Panc1 (cell line): ENCODE results near the gene TNFRSF14. TPM values are rescaled to one million over a fixed set of nuclear protein-coding genes. Genes with fewer than 3 reads are reported as not detected.
"Not testable (repeated sequence)": the region's sequence is repeated elsewhere in the genome, so short reads cannot be mapped to it uniquely, and the experiment has no call there.

Experiments
- ATAC-seq: fragments of 200-7000 bp; cut with Tn5 transposase; 2 replicates; pipeline ENCODE4 v1.9.1; 2020; ENCODE audit warnings: mild to moderate bottlenecking, moderate library complexity
- BruUV-seq: library from RNA; stranded (reverse); fragments of 400-500 nt; replicated peaks from 2 replicates; lab custom pipeline; 2021; lab: Mats Ljungman, UMichigan
- CTCF ChIA-PET: fragments of 300-600 bp; sonication (Branson Sonifier 250); formaldehyde crosslinking; loops from one replicate; lab custom pipeline; 2022; ENCODE audit warnings: antibody characterized with exemption; lab: Charles Lee
- POLR2A ChIA-PET: fragments of 300-600 bp; sonication (Branson Sonifier 250); formaldehyde crosslinking; loops from one replicate; lab custom pipeline; 2022; ENCODE audit warnings: antibody characterized with exemption; lab: Charles Lee
- DNase-seq: peaks from one replicate; pipeline ENCODE4 v3.0.0-alpha.2; 2010; ENCODE audit warnings: low read depth, low spot score
- H3K27ac ChIP-seq: 2 replicates; pipeline ENCODE4 v1.5.1; 2011; ENCODE audit warnings: mild to moderate bottlenecking, low read length, inconsistent platforms
- H3K27me3 ChIP-seq: fragments of 200-500 bp; sonication (Bioruptor generic); 2 replicates; pipeline ENCODE4 v1.6.0; 2014; ENCODE audit warnings: low read length, inconsistent platforms; ENCODE audit not compliant: control insufficient read depth, insufficient read depth
- H3K36me3 ChIP-seq: fragments of 200-500 bp; sonication (Bioruptor generic); 2 replicates; pipeline ENCODE4 v1.5.1; 2014; ENCODE audit warnings: inconsistent platforms, mild to moderate bottlenecking, low read length, moderate library complexity; ENCODE audit not compliant: control insufficient read depth, insufficient read depth
- H3K4me1 ChIP-seq: 2 replicates; pipeline ENCODE4 v1.5.1; 2011; ENCODE audit warnings: inconsistent platforms, mild to moderate bottlenecking, low read length, moderate library complexity; ENCODE audit not compliant: control insufficient read depth, insufficient read depth
- H3K4me3 ChIP-seq, 2 experiments: 2 replicates each; pipeline ENCODE4 v1.5.1; 2011 to 2012; ENCODE audit warnings: low read depth in 2 of 2, low read length in 2 of 2, mild to moderate bottlenecking in 2 of 2, inconsistent platforms in 1 of 2, moderate library complexity in 1 of 2
- H3K9me3 ChIP-seq: fragments of 200-500 bp; sonication (Bioruptor generic); 2 replicates; pipeline ENCODE4 v1.5.1; 2014; ENCODE audit warnings: low read depth, mild to moderate bottlenecking, inconsistent platforms, low read length, moderate library complexity; ENCODE audit not compliant: control insufficient read depth, insufficient read depth
- CTCF ChIP-seq: fragments of 450-650 bp; IDR thresholded peaks from 2 replicates; pipeline ENCODE4 v1.5.1; 2017; ENCODE audit warnings: mild to moderate bottlenecking
- POLR2AphosphoS5 ChIP-seq: IDR thresholded peaks from 2 replicates; pipeline ENCODE4 v1.6.1; 2012; ENCODE audit warnings: mild to moderate bottlenecking, low read depth, low read length, moderate library complexity
- REST ChIP-seq, 2 experiments: IDR thresholded peaks; 2 replicates each; pipeline ENCODE4 v1.6.1; 2011 to 2012; ENCODE audit warnings: low read depth in 2 of 2, control low read depth in 1 of 2, low read length in 1 of 2, mild to moderate bottlenecking in 1 of 2, moderate library complexity in 1 of 2; ENCODE audit not compliant: insufficient read depth in 1 of 2
- SIN3A ChIP-seq: IDR thresholded peaks from 2 replicates; pipeline ENCODE4 v1.6.1; 2012; ENCODE audit warnings: low read depth, mild to moderate bottlenecking, low read length, moderate library complexity, borderline replicate concordance; ENCODE audit not compliant: insufficient read depth
- TCF7L2 ChIP-seq: IDR thresholded peaks from 2 replicates; pipeline ENCODE4 v1.6.1; 2011; ENCODE audit warnings: mild to moderate bottlenecking, low read depth, low read length, inconsistent platforms
- in situ Hi-C: cut with HindIII; loops from 2 replicates; pipeline ENCODE4 v1.10.0; 2016; ENCODE audit warnings: low sequenced_read_pairs, low pct_unique_long_range_greater_than_20kb
- intact Hi-C: fragments of 100-400 bp; cut with micrococcal nuclease; formaldehyde crosslinking; loops from one replicate; pipeline ENCODE4 v1.10.0; 2022; ENCODE audit not compliant: unreplicated experiment
- total RNA-seq: library from RNA; stranded (reverse); gene quantifications from one replicate; pipeline ENCODE4 v1.2.1, GENCODE V29; 2021; ENCODE audit not compliant: unreplicated experiment

TNFRSF14 gene
- total RNA-seq, 1 experiment from 2014 or later: 20.1 TPM

- CTCF ChIA-PET, POLR2A ChIA-PET, intact Hi-C loops, H3K9me3 ChIP-seq, DNase-seq, H3K27ac ChIP-seq, H3K4me3 ChIP-seq, in situ Hi-C loops, ATAC-seq, H3K36me3 ChIP-seq, H3K27me3 ChIP-seq, BruUV-seq: not testable (repeated sequence)
- H3K4me1 ChIP-seq: peaks cover 25% of the 10 kb centered on the region
Observed at GRCh38 chr1:2551544-2551943, 4.6 kb upstream of the TNFRSF14 start.

DNA sequence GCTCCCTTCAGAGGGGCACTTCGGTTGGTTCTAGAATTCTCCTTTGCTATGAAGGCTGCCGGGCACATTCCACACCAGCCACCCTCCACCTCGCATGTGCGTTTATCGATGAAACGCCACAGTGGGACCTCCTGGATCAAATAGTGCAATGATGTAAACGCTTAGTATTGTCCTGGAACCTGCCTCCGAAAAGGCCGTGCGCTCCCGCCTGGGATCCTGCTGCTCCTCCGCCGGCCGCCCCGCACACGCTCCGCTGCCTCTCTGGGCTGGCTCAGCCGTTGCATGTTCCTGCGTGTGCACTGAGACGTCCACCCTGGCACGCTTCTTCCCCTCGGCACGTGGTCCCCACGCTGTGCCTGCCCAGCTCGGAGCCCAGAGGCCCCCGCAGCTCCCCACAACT lies 4.0 kb upstream of the TNFRSF14 start:
- ATAC-seq: no peak
- peaks cover 31% of the 10 kb centered on the region for H3K4me1 ChIP-seq
- no peak overlapping the region for H3K27ac ChIP-seq
- CTCF ChIA-PET: no interaction called here
- no peaks in the 10 kb centered on the region for H3K9me3 ChIP-seq
- POLR2A ChIA-PET: no interaction called here
- intact Hi-C loops (no loop called here), in situ Hi-C loops (no loop called here)
- H3K36me3 ChIP-seq: no peaks in the 10 kb centered on the region
- no peak overlapping the region for H3K4me3 ChIP-seq
- DNase-seq: no peak
- TF ChIP-seq CTCF (no peak), REST (IDR thresholded peaks at IDR 0.05; ENCODE audit: insufficient read depth in 1 of 2, low read depth in 2 of 2, low read length in 1 of 2) (no peak), POLR2AphosphoS5 (no peak), TCF7L2 (no peak), SIN3A (no peak)
- no peaks in the 10 kb centered on the region for H3K27me3 ChIP-seq
- no TSS peak for BruUV-seq

DNA sequence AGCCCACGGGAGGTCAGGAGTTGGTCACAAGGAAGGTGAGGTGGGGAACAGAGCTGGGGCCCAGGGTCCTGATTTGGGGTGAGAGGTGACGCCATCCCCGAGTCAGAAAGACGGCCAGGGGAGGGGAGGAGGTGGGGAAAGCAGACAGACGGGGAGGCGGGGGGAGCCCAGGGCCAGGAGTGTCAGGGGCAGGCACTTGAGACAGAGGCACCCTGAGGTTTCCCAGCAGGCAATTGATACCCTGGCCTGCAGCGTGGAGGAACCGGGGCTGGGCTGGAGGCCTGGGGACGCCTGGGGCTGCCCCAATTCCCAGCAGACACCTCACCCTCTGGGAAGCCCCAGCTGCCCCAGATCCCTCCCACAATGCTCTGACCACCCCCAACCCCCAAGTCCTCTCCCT lies 3.1 kb upstream of the TNFRSF14 start:
- H3K27ac ChIP-seq, H3K36me3 ChIP-seq, in situ Hi-C loops, H3K4me3 ChIP-seq, BruUV-seq, ATAC-seq, H3K9me3 ChIP-seq, CTCF ChIA-PET, H3K27me3 ChIP-seq, intact Hi-C loops, DNase-seq, POLR2A ChIA-PET: not testable (repeated sequence)
- peaks cover 26% of the 10 kb centered on the region for H3K4me1 ChIP-seq
